Mucosa of descending colon (tissue), 3 donors: ENCODE results near the gene RBM17. TPM values are rescaled to one million over a fixed set of nuclear protein-coding genes. Genes with fewer than 3 reads are reported as not detected.

Experiments
- ATAC-seq: fragments of 200-7000 bp; cut with Tn5 transposase; one replicate; pipeline ENCODE4 v1.9.1; 2020; ENCODE audit warnings: mild to moderate bottlenecking, moderate library complexity
- DNase-seq, 3 donors: peaks; one replicate each; pipeline ENCODE4 v3.0.0-alpha.2; 2020
- H3K36me3 ChIP-seq: fragments of 200-600 bp; one replicate; pipeline ENCODE4 v1.8.0; 2021; ENCODE audit warnings: low read depth, mild to moderate bottlenecking
- H3K4me1 ChIP-seq: fragments of 200-600 bp; one replicate; pipeline ENCODE4 v1.8.0; 2021; ENCODE audit warnings: low read depth, mild to moderate bottlenecking
- H3K4me3 ChIP-seq: fragments of 200-600 bp; one replicate; pipeline ENCODE4 v1.8.0; 2021; ENCODE audit warnings: mild to moderate bottlenecking
- H3K9me3 ChIP-seq: fragments of 200-600 bp; one replicate; pipeline ENCODE4 v1.8.0; 2021; ENCODE audit warnings: mild to moderate bottlenecking
- CTCF ChIP-seq: fragments of 200-600 bp; IDR thresholded peaks from one replicate; pipeline ENCODE4 v1.8.0; 2022; ENCODE audit warnings: antibody characterized with exemption, mild to moderate bottlenecking
- intact Hi-C, 2 donors: fragments of 100-400 bp; cut with DNase I in 1 of 2; cut with micrococcal nuclease in 1 of 2; formaldehyde crosslinking; loops; one replicate each; pipeline versions ENCODE4 v1.11.0 to v1.11.1; 2022; cut with DNase I, micrococcal nuclease
- total RNA-seq, 3 donors: library from RNA; stranded (reverse); fragmentation: NEBNext Ultra II Directional in 2 of 3; extraction: Animal tissue kit (Norgen Biotek cat#: 25700) in 2 of 3; gene quantifications; one replicate each; pipeline versions ENCODE4 v1.2.1 to v1.2.4, GENCODE V29; 2021 to 2023
- donor health status: DM: no; HTN: no; CAD: no; lungs with moderate emphysema.
- donor health status: DM: no; HTN: no; CAD: no.
- donor health status: DM: no; HTN: yes; CAD: no.

RBM17 gene
- total RNA-seq, 3 donors from 2014 or later, result 87.4 to 100 (median 90.8) TPM

- TF ChIP-seq CTCF, result no peak
- Histone ChIP-seq H3K4me3 (no peak overlapping the region), H3K4me1 (peaks cover 8% of the 10 kb centered on the region), H3K9me3 (no peaks in the 10 kb centered on the region), H3K36me3 (no peaks in the 10 kb centered on the region)
- intact Hi-C loops, result no loop called here
- ATAC-seq, result no peak
- DNase-seq, result peak in 1 of 3 donors; percentile 1
Observed at GRCh38 chr10:6048281-6049030, 40.4 kb upstream of the RBM17 start.

GRCh38 chr10:6049031-6049400, 39.8 kb upstream of the RBM17 start:
- no peaks in the 10 kb centered on the region for H3K36me3 ChIP-seq
- TF ChIP-seq CTCF, result no peak
- peaks cover 13% of the 10 kb centered on the region for H3K4me1 ChIP-seq
- no peak for ATAC-seq
- intact Hi-C loops, result no loop called here
- H3K9me3 ChIP-seq, result no peaks in the 10 kb centered on the region
- no peak overlapping the region for H3K4me3 ChIP-seq
- DNase-seq, result peak in 1 of 3 donors; percentile 0

- peak; percentile 25 for TF ChIP-seq CTCF
- Histone ChIP-seq H3K9me3 (no peaks in the 10 kb centered on the region), H3K36me3 (no peaks in the 10 kb centered on the region), H3K4me1 (peaks cover 15% of the 10 kb centered on the region), H3K4me3 (no peak overlapping the region)
- intact Hi-C loops, result no loop called here
- peak; percentile 91 for ATAC-seq
- DNase-seq, result peak; percentile 81 to 89 (median 84)
Observed at GRCh38 chr10:6050801-6051445, 37.9 kb upstream of the RBM17 start.

- TF ChIP-seq CTCF, result no peak
- Histone ChIP-seq H3K36me3 (no peaks in the 10 kb centered on the region), H3K4me3 (no peak overlapping the region), H3K9me3 (no peaks in the 10 kb centered on the region), H3K4me1 (peaks cover 15% of the 10 kb centered on the region)
- intact Hi-C loops, result no loop called here
- DNase-seq (peak; percentile 35 to 57 (median 37)), ATAC-seq (peak; percentile 25)
Observed at GRCh38 chr10:6052247-6053221, 36.3 kb upstream of the RBM17 start.

GRCh38 chr10:6053303-6053702, 35.5 kb upstream of the RBM17 start:
- peak in 1 of 3 donors; percentile 1 for DNase-seq
- no peak for ATAC-seq
- H3K9me3 ChIP-seq, result no peaks in the 10 kb centered on the region
- H3K4me3 ChIP-seq, result no peak overlapping the region
- H3K36me3 ChIP-seq, result no peaks in the 10 kb centered on the region
- H3K4me1 ChIP-seq, result peaks cover 15% of the 10 kb centered on the region
- no peak for TF ChIP-seq CTCF
- intact Hi-C loops, result no loop called here
